ENCODE measurements around the gene HOXC12. TPM values are rescaled to one million over a fixed set of nuclear protein-coding genes. Genes with fewer than 3 reads are reported as not detected.

The HOXC12 gene
- total and polyA plus RNA-seq, 7 donors = not detected

DNA sequence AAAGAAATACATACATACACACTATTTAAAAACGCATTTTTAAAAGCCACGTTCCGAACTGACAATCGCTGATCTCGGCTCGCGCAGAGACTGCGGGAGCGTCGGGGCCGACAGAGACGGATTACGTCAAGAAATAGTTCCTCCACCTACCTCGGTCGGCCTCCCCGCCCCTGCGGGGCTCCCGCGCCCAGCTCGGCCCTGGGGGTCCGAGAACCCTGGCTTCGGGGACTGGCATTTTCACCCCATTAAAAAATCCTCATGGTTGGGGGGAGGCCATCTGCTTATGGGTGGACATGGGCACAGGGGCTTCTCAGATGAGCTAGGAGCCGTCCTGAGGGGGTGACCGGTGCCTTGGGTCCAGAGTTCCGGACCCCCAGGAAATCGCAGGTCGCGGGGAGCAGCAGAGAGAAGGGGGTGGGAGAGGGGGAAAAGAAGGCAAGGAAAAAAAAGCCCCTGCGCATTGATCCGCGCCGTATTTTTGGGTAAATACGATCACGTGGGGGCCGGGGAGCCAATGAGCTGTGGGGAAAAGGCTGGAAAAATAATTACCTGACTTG, 44.9 kb downstream of the HOXC12 start:
- no peak for DNase-seq
- Histone ChIP-seq H3K4me1 (peaks cover 0 to 35% (median 29%) of the 10 kb centered on the region in 4 donors), H3K27ac (no peak overlapping the region), H3K9me3 (no peaks in the 10 kb centered on the region), H3K27me3 (peaks cover 92 to 100% (median 100%) of the 10 kb centered on the region in 3 donors), H3K36me3 (no peaks in the 10 kb centered on the region), H3K4me3 (peak overlapping the region in 2 of 4 donors; percentile 27 to 29)
- 3 to 10% methylated on average over 35 of the region's 35 CpGs for WGBS, 2 donors
- TF ChIP-seq POLR2A (IDR thresholded peaks at IDR 0.05) (no peak), EP300 (IDR thresholded peaks at IDR 0.05) (no peak), POLR2AphosphoS5 (IDR thresholded peaks at IDR 0.05) (no peak)
- TF ChIP-seq, protein P1, sequence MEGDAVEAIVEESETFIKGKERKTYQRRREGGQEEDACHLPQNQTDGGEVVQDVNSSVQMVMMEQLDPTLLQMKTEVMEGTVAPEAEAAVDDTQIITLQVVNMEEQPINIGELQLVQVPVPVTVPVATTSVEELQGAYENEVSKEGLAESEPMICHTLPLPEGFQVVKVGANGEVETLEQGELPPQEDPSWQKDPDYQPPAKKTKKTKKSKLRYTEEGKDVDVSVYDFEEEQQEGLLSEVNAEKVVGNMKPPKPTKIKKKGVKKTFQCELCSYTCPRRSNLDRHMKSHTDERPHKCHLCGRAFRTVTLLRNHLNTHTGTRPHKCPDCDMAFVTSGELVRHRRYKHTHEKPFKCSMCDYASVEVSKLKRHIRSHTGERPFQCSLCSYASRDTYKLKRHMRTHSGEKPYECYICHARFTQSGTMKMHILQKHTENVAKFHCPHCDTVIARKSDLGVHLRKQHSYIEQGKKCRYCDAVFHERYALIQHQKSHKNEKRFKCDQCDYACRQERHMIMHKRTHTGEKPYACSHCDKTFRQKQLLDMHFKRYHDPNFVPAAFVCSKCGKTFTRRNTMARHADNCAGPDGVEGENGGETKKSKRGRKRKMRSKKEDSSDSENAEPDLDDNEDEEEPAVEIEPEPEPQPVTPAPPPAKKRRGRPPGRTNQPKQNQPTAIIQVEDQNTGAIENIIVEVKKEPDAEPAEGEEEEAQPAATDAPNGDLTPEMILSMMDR (IDR thresholded peaks at IDR 0.05) = no peak
- intact Hi-C loops (cut with DNase I) = loop anchor here (10.0 kb wide), 1 partner anchor 375 kb away; no protein-coding TSS in a partner anchor

DNA sequence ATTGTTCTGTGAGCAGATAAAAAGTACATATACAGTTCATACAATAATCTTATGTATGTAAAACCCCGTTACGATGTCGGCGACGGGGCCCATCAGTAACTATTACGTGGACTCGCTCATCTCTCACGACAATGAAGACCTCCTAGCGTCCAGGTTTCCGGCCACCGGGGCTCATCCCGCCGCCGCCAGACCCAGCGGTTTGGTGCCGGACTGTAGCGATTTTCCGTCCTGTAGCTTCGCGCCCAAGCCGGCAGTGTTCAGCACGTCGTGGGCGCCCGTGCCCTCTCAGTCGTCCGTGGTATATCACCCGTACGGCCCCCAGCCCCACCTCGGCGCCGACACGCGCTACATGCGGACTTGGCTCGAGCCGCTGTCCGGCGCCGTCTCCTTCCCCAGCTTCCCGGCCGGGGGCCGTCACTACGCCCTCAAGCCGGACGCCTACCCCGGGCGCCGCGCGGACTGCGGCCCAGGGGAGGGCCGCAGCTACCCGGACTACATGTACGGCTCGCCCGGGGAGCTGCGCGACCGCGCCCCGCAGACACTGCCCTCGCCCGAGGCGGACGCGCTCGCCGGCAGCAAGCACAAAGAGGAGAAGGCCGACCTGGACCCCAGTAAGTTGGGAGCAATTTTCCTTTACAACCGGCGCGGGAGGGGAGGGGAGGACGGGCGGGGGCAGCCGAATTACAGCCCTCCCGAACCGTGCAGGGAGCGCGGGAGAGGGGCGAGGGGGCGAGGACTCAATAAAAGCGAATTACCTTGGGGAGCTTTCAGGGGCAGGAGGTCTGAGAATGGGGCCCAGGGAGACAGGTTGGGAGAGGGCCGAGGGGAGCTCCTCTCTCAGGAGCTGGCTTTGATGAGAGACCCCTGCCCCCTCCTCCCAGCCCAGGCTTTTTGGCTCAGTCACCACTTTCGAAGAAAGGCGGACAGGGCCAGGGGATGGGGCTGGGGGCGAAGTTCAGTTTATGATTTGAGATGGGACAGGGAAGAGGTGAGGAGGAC, 45.7 kb downstream of the HOXC12 start, which contains the start of gene HOXC9:
HOXC9 (plus strand) TSS at position 46 of the 999 bp plus-strand sequence; CDS start at position 74, 28 bp downstream.
- Histone ChIP-seq H3K9me3 (no peaks in the 10 kb centered on the region), H3K4me1 (peaks cover 0 to 27% (median 21%) of the 10 kb centered on the region in 4 donors), H3K36me3 (no peaks in the 10 kb centered on the region), H3K4me3 (peak within 1 kb of the TSS in 2 of 4 donors; percentile 27 to 29), H3K27ac (no peak within 1 kb of the TSS), H3K27me3 (peaks cover 92 to 100% (median 100%) of the 10 kb centered on the region in 3 donors)
- TF ChIP-seq, protein P1 (IDR thresholded peaks at IDR 0.05) = no peak
- TF ChIP-seq EP300 (IDR thresholded peaks at IDR 0.05) = no peak
- no peak for TF ChIP-seq POLR2A (IDR thresholded peaks at IDR 0.05)
- TF ChIP-seq POLR2AphosphoS5 (IDR thresholded peaks at IDR 0.05) = no peak
- intact Hi-C loops (cut with DNase I) = loop anchor here (10.0 kb wide), 1 partner anchor 374 kb away; no protein-coding TSS in a partner anchor
- 5 to 6% methylated on average over 87 of the region's 87 CpGs for WGBS, 2 donors
- DNase-seq = no peak

DNA sequence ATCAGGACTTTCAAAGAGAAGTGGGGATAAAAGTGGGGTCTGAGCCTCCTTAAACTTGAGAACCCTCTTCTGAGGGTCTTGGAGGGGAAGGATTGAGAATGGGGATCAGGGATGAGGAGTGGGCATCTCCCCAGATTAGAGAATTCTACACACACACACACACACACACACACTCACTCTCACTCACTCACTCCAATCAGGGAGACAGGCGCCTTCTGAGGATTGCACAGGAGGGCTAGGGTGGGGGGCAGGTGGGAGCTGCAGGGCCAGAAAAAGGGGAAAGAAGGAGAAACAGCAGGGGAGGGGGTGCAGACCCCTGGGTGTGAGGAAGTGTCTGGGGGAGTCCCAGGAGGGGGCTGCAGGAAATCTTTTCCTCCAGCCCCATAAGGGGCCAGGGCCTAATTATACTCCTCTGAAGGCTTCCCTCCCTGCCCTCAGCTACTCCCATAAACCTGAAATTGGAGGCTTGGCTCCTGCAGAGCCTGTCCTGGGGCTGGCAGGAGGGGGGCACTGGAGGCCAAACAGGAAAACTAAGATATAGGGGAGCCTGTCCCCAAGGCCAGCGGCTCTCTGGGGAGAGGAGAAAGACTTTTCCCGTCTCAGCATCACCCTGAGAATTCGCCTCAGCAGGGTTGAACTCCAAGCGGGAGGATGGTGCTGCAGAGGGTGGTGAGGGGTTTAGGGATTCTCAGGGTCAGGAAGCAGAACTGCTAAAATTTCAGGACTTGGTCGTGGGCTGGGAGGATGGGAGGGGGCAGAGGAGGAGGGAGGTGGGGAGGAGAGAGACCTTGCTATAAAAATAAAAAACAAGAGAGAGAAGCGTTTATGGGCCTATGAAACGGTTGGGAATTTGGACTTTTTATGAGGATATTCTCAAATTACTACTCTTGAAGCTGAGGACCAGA, 46.8 kb downstream of the HOXC12 start:
- H3K4me1 ChIP-seq = peaks cover 0 to 23% (median 20%) of the 10 kb centered on the region in 4 donors
- intact Hi-C loops (cut with DNase I) = loop anchor here (10.0 kb wide), 1 partner anchor 373 kb away; no protein-coding TSS in a partner anchor

More for the DNA sequence above, 46.8 kb downstream of the HOXC12 start:
- no peak overlapping the region for H3K27ac ChIP-seq
- WGBS, 2 donors = 13 to 24% methylated on average over 8 of the region's 8 CpGs
- DNase-seq = no peak
- H3K27me3 ChIP-seq = peaks cover 90 to 100% (median 100%) of the 10 kb centered on the region in 3 donors
- H3K36me3 ChIP-seq = no peaks in the 10 kb centered on the region
- no peak overlapping the region for H3K4me3 ChIP-seq
- TF ChIP-seq POLR2A (IDR thresholded peaks at IDR 0.05) (no peak), EP300 (IDR thresholded peaks at IDR 0.05) (no peak), POLR2AphosphoS5 (IDR thresholded peaks at IDR 0.05) (no peak)
- TF ChIP-seq, protein P1 (IDR thresholded peaks at IDR 0.05) = no peak
- no peaks in the 10 kb centered on the region for H3K9me3 ChIP-seq
